SKM-1 treated with dmso at 0.1 percent for 144 hours (cell line): ENCODE results near the gene IL1RAPL1.

ENCODE experiments used
- DNase-seq: peaks from one replicate; lab custom pipeline; 2025; ENCODE audit not compliant: unreplicated experiment; lab: John Stamatoyannopoulos, UW

The IL1RAPL1 gene

GRCh38 chrX:29862126-29862677, 1275.0 kb downstream of the IL1RAPL1 start:
- no peak for DNase-seq

- no peak for DNase-seq
Observed at GRCh38 chrX:29867971-29868370, 1280.7 kb downstream of the IL1RAPL1 start.

GRCh38 chrX:29869837-29870236, 1282.6 kb downstream of the IL1RAPL1 start:
- no peak for DNase-seq

- no peak for DNase-seq
Observed at GRCh38 chrX:29870608-29871007, 1283.4 kb downstream of the IL1RAPL1 start.

- DNase-seq: no peak
Observed at GRCh38 chrX:29872831-29873230, 1285.6 kb downstream of the IL1RAPL1 start.

- no peak for DNase-seq
Observed at GRCh38 chrX:29876733-29877132, 1289.5 kb downstream of the IL1RAPL1 start.

- DNase-seq: no peak
Observed at GRCh38 chrX:29880977-29881376, 1293.7 kb downstream of the IL1RAPL1 start.

- DNase-seq: no peak
Observed at GRCh38 chrX:29890004-29890403, 1302.8 kb downstream of the IL1RAPL1 start.

GRCh38 chrX:29890646-29891200, 1303.5 kb downstream of the IL1RAPL1 start:
- no peak for DNase-seq

GRCh38 chrX:29902004-29902403, 1314.8 kb downstream of the IL1RAPL1 start:
- DNase-seq: no peak

GRCh38 chrX:29903360-29903759, 1316.1 kb downstream of the IL1RAPL1 start:
- no peak for DNase-seq

- no peak for DNase-seq
Observed at GRCh38 chrX:29911673-29912072, 1324.4 kb downstream of the IL1RAPL1 start.

GRCh38 chrX:29913647-29914046, 1326.4 kb downstream of the IL1RAPL1 start:
- DNase-seq: no peak

GRCh38 chrX:29922607-29923006, 1335.4 kb downstream of the IL1RAPL1 start:
- no peak for DNase-seq

- DNase-seq: no peak
Observed at GRCh38 chrX:29926056-29926455, 1338.8 kb downstream of the IL1RAPL1 start.

GRCh38 chrX:29926659-29927058, 1339.4 kb downstream of the IL1RAPL1 start:
- DNase-seq: no peak

- DNase-seq: no peak
Observed at GRCh38 chrX:29935455-29935854, 1348.2 kb downstream of the IL1RAPL1 start.

- DNase-seq: no peak
Observed at GRCh38 chrX:29940750-29941149, 1353.5 kb downstream of the IL1RAPL1 start.

GRCh38 chrX:29941287-29941686, 1354.0 kb downstream of the IL1RAPL1 start:
- no peak for DNase-seq

- DNase-seq: no peak
Observed at GRCh38 chrX:29947225-29947624, 1360.0 kb downstream of the IL1RAPL1 start.

- DNase-seq: no peak
Observed at GRCh38 chrX:29948653-29949052, 1361.4 kb downstream of the IL1RAPL1 start.

GRCh38 chrX:29952016-29952415, 1364.8 kb downstream of the IL1RAPL1 start:
- DNase-seq: peak; percentile 12

GRCh38 chrX:29962061-29962460, 1374.8 kb downstream of the IL1RAPL1 start:
- DNase-seq: no peak
